Fibroblast of skin of right quadriceps (primary cell): ENCODE results near the gene ITGA2B.
"Not testable (repeated sequence)": the region's sequence is repeated elsewhere in the genome, so short reads cannot be mapped to it uniquely, and the experiment has no call there.

Experiments
- DNase-seq: peaks from one replicate; pipeline ENCODE4 v3.0.0-alpha.2; 2013

ITGA2B gene

DNA sequence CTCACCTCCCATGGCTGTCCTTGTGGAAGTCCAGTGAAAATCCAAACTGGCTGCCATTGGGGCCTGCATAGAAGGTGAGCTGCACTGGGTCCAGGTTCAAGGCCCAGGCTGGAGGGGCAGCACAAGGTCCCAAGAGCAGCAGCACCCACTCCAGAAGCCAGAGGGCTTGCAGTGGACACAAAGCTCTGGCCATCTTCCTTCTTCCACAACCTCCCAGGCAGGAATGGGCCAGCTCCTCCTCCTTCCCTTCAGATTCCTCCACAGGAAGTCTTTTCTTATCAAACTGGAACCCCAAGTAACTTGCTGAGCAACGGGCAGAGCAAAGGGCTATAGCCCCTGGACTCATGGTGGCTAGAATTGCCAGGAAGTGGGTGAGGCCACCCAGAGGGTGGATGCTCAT, at the start of gene ITGA2B:
Gene ITGA2B, minus strand, starts transcription at position 369 of the 400 bp plus-strand sequence. Its CDS starts 176 bp downstream, at position 193.
- no peak for DNase-seq

DNA sequence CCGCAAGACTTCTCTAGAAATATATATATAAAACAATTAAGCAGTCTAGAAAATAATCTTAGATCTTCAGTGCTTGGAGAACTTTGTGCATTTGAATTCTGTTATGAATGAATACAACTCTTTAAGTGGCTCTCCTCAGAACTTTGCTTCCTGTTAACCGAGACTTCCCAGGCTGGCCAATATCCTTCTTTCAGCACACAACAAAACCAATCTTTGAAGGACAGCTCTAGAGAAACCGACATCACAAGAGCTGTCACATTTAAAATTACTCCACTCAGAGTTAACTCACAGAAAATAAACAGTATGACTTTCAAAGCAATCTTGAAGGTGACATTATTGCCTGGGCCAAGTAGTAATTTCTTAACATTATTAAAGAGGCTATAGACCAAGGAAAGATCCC, 49.7 kb upstream of the ITGA2B start:
- no peak for DNase-seq

DNA sequence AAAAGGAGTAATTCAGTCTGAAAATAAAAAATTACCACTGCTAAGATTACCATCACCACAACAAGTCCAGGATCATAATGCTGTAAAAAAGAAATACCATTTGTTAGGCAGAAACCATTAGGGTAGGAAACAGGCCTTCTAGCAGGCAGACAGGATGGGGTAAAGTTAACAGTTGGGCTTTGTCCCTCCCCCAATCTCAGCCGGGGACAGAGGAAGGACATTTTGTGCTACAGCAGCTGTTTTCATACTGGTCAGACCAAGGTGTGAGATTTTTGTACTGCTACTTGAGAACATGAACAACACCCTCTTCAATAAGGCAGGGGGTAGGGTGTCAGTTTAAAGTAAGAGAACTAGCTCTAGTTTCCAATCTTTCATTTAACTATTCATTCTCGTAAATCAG, 49.2 kb upstream of the ITGA2B start:
- no peak for DNase-seq

DNA sequence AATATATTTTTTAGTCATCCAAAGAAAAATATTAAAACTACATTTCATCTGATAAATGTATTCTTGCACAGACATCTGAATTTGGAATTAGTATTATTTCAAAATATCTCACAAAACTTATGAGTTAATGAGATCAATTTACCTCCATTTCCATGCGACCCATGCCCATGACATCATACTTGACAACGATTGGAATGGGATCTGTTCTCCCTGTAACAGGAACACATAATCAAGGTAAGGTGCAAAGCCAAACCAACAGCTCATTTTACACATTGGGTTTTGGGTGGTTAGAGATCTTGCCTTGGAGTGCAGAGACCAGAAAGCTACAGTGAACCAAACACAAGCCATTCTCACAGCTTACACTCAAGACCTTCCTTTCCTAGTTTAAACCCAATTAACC, 46.9 kb upstream of the ITGA2B start:
- no peak for DNase-seq

DNA sequence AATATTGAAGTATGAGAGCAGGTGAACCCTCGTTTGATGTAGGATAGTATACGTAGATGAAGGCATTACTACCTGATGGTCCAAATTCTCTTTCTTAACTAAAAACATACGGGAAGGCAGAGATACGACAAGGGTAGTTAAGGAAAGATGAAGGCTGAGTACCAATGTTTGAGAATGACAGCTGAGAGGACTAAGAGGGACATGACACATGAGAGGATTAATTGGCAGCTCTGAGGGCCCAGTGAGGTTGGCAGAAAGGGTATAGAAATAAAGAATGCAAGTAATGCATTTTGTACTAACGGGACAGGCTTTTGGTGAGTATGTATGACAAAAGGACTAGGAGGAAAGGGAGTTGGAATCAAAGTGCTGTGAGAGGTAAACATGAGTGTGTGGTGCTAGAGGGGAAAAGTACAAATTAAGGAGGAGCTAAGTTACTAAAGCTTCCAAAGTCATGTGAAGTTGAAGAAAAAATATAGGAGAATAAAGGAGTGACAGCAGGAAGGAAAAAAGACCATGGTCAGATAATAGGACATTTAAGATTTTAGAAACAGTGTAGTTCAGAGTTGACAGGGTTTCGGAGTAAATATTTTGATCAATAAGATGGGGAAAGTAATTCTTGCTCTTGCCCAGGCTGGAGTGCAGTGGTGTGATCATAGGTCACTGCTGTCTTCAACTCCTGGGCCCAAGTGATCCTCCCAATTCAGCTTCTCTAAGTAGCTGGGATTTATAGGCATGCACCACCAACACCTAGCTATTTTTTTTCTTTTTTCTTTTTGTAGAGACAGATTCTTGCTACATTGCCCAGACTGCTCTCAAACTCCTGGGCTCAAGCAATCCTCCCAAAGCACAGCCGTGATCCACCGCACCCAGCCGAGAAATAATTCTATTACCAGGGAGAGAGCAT, 43.1 kb upstream of the ITGA2B start:
- DNase-seq, result no peak

DNA sequence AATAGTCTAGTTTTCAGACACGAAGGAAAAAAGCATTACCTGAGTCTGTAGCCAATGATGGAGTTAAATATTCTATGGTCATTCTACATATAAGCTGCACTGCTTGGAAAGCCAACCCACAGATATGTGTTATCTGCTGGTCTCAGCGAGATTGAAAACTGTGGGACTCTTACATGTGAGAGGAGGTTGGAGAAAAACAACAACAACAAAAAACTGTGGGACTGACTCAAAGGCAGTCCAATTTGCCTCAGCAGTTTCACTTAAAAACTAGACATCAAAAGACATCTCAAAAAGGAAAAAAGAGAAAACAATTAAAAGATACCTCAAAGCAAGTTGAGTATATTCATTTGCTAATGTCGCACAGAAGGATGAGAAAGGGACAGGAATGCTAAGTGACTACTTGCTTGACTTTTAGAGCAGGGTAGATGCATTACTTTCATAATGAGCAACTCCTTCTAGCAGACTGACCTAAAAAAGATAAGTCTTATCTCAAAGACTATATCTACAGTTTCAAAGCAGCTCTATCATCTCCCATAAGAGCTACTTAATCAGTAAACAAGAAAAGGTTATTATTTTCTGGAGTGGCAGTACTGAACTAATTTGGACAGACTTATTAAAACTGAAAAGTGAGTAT, 35.5 kb upstream of the ITGA2B start:
- no peak for DNase-seq

DNA sequence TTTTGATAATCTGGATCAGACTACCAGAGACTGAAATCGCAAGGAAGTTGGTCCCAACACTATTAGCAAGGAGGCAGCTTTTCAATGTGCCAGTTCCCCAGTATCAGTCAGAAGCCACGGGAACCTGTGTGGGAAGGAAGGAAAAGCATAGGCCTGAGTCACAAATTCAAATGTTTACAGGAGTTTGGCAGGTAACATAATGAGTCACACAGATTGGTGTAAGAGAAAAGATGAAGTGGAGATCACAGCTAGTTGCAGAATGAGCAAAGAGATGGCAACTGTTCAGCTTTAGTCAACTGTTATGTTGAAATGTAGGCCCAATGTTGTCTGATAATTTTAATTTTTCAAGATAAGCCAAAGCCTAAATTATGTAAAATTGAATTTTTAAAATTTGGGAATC, 28.1 kb upstream of the ITGA2B start:
- DNase-seq, result peak; percentile 56

DNA sequence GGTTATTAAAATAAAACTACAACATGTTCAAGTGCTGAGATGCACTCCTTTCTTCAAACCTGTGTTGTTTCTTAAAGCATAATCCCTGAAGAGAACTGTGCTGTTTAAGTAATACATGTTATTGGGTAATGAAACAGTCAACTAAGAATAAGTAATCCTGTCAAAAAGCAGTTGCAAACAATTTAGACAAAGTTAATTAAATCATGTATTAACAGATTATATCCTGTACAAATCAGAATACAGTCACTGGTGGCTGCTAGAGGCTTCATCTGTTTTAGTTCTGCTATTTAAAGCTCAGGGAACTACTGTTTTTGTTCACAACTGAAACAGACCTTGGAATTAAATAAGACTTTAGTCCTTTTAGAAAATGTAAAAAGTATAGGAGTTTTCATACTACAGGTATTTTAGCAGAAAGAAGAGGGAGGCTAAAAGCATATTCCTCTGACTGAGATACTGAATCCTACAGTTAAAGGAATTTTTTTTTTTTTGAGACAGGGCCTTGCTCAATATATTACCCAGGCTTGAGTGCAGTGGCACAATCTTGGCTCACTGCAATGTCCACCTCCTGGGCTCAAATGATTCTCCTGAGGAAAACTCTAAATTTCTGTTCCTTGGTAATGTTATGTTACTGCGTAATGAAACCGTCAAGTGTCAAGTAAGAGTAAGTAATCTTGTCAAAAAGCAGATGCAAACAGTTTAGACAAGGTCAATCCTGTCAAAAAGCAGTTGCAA, 27.3 kb upstream of the ITGA2B start:
- DNase-seq, result no peak

DNA sequence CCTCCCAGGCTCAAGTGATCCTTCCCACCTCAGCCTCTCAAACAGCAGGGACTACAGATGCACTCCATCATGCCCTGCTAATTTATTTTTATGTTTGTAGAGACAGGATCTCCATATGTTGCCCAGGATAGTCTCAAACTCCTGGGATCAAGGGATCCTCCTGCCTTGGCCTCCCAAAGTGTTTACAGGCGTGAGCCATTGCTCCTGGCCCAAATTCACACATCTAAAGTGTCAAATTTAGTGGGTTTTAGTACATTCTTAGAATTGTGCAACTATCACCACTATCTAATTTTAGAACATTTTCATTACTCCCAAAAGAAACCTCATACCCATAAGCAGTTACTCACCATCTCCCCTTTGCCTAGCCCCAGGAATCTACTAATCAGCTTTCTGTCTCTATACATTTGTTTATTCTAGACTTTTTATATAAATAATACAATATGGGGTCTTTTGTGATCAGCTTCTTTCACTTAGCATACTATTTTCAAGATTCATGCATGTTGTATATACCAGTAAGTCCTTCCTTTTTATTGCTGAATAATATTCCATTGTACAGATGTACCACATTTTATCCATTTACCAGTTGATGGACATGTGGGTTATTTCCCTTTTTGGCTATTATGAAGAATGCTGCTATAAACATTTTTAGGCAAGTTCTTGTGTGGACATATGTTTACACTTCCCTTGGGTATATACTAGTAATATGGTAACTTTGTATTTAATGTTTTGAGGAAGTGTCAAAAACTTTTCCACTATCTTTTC, 25.1 kb upstream of the ITGA2B start:
- no peak for DNase-seq

DNA sequence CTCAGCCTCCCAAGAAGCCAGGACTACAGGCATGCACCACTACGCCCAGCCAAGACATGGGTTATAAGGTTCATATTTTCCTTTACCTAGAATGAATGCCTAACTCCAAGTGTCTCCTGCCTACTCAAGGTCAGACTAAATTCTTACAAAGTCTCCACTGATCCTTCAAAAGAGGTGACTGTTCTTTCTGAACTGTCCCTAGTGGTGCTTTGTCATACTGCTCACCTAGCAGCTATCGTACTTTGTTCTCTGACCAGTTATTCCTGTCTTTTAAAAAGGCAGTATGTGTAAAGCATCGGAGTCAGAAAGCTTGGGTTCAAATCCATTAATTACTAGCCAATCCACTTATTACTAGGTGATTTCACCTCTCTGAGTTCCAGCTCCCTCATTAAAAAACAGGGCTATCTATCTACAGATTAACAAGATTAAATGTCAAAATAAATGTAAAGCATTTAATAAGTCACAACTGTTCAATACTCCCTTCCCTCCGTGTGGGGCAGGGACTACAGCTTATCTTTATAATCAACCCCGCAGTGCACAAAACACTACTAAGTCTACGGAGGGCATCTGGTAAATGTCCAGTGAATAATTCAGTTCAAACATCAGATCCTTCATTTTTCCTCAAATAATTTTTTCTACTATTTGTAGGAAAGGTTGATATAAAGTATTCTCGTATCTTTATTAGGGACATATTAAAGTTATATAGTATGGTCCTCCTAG, 20.0 kb upstream of the ITGA2B start:
- no peak for DNase-seq

DNA sequence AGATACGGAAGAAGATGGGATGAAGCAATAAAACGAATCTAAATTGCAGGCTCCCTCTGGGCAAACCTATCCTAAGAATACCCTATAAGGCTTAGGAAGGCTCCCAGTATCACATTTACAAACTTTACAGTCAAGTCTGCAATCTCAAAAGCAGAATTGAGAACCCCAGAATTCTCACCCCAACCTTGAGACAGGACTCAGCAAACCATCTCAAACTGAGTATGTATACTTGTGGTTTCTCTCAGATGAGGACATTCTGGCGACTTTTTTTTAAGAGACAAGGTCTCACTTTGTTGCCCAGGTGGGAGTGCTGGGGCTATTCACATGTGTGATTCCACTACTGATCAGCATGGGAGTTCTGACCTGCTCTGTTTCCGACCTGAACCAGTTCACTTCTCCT, 19.3 kb upstream of the ITGA2B start:
- DNase-seq, result no peak

DNA sequence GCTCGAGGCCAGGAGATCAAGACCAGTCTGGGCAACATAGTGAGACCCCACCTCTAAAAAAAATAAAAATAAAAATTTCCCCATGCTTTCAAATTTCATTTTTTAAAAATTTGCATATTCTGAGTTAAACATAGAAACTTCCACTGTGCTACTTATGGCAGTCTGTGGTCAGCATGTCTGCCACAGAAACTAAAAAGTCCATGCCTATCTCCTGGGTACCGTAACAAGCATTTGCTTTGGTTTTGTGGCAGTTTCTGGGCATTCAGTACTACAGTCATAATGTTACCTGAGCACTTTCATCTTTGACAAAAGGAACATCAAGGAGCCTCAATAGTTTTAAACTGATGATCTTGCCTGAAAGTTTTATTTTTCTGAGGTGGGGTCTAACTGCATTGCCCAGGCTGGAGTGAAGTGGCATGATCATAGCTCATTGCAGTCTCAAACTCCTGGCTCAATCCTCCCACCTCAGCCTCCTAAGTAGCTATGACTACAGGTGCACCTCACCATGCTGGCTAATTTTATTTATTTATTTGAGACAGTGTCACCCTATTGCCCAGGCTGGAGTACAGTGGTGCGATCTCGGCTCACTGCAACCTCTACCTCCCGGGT, 13.2 kb upstream of the ITGA2B start:
- no peak for DNase-seq

DNA sequence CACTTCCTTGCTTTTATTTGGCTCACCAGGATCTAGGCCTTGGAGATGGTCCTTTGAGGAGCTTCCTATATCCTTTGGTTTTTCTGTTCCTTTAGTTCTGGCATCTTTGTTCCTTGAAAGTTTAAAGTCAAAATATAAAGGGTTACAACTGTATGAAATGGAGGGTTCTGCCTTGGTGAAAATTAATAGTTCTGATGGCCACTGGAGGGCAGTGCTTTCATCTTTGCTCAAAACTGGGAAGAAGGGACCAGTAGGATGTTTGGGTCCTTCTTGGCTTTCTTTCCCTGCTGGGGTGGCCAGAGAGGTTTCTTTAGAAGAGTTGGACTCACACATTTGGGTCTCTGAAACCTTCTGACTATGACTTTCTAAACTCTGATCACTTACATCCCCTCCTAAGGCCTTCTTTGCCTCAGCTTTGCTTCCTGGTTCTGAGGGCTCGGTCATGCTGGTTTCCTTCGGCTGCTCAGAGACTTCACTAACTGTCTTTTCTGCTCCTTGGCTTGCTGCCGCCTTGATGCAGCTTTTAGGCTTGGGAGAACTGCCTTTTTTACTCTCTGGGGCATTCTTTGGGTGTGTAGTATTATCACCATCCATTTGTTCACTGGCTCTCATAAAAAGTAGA, 10.9 kb upstream of the ITGA2B start:
- no peak for DNase-seq

DNA sequence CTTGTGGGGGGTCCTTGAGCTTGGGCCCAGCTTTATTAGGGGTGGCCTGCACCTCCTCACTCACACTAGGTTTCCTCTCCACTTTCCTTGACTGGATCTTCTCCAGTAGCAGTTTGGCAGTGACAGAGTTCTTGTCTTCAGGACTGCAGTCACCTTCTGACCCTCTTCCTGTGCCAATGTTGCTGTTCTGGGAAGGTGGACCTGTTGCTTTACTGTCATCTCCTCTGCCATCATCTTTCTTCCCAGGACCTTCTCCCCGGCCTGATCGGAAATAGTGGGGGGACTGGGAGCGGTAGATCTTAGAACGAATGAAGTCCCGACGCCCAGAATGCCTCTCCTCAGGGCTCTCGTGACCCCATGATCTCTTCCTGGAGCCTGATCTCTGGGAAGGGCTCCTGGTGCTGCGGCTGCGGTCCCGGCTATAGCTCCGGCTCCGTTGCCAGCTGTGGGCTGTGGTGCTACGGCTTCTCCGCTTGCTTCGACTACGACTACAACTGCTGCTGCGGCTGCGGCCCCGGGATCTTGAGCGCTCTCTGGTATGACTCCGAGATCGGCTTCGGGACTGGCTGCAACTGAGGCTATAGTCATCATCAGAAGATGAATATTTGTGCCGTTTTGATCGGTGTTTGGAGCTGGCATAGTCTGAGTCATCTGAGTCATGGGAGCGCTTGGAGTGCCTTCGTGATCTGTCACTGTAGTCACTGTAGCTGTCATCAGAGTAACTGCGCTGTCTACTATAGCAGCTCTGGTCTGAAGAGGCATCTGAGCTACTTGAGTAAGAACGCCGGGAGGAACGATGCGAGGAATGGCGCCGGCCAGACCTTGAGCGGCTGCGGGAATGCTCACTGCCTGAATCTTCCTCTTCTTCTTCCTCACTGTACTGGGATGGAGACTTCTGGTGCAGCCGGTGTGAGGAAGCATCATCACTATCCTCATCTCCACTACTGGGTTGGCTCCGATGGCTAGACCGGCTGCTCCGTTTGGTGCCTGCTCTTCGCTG, 9.5 kb upstream of the ITGA2B start:
- DNase-seq, result no peak

DNA sequence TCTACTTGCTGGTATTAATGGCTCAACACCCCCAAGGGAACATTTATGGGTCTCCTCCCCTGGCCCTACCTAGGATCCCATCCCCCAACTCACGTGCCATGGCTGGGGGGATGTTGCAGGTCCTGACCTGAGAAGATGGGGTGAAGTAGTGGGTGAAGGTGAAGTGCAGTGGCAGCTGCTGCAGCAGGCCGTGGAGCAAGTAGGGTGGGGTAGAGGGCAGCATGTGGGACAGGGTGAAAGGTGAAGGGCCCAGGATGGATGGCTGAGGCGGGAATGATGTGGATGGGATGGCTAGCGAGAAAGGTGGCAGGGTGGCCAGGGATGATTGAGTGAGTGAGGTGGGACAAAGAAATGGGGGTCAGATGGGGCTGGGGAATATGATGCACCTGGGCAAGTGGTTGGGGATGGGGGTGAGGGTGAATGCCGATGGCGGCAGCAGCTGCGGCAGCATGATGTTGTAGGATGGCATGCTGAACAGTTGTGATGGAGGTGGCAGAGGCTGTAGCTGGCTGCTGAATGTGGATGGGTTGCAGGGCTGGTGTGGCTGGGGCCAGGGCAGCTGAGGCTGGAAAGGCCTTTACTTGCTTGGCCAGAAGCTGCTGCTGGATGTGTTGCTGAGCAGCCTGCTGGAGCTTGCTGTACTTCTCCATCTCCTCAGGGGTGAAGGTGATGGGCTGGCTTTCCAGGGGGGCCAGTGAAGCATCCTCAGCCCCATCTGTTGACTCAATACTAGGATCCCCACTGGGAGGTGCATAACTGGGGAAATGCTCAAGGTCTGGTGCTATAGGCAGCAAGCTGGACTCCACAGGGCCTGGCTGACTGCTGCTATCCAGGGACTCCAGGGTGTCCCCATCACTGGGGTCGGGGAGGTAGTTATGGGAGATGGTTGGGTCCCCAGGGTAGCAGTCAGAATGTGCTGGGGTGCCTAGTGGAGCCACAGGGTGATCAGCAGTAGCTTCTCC, 8.3 kb upstream of the ITGA2B start:
- no peak for DNase-seq

DNA sequence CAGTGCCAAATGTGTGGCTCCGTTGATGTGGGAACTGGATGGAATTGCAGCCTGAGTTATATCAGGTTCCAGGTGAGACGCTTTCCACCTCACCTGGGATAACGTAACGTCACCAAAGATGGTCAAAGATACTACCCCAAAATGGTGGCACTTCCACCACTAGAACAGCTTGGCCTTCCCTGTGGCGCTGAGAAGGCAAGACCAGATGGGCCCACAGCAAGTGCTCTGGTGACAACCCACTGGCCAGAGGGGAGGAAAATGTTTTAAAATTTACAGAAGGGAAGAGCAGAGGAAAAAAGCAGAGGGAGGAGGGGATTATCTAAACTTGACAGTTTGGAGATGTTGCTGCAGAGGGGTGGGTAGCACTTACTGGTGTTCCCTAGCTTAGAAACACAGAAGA, 7.5 kb upstream of the ITGA2B start:
- no peak for DNase-seq

DNA sequence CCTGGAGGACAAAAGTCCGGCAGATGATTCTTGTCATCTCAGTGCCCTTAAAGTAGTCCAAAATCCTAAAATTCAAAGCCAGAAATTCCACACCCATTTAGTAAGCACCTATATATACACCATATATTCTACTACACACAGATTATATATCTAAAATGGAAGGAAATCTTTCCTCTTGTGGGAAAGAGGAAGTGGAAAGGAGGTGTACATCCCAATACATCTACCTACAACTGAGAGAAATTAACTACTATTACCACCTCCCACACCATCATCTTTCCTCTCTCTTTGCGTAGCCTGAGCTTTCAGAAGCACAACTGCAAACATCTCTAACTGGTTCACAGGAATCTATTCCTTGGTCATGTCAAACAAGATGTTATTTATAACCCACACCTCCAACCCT, 5.4 kb upstream of the ITGA2B start:
- DNase-seq, result no peak

DNA sequence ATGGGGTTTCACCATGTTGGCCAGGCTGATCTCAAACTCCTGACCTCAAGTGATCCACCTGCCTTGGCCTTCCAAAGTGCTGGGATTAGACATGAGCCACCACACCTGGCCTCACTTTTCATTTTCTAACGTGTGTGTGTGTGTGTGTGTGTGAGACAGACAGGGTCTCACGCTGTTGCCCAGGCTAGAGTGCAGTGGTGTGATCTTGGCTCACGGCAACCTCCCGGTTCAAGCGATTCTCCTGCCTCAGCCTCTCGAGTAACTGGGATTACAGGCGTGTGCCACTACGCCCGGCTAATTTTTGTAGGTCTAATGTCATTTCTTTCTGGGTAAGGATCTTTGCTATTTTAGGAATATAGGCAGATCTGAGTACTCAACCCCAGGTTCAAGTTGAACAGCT, 4.7 kb upstream of the ITGA2B start:
- not testable (repeated sequence) for DNase-seq
